HepG2 (cell line): ENCODE measurements around the gene PTPRU. TPM values are rescaled to one million over a fixed set of nuclear protein-coding genes. Genes with fewer than 3 reads are reported as not detected.

Experiments
- ATF7 ChIP-seq, 2 experiments: fragments of 450-650 bp in 1 of 2; sonication (generic) in 1 of 2; formaldehyde crosslinking in 1 of 2; IDR thresholded peaks; 2 replicates each; pipeline versions ENCODE4 v1.4.0 to v1.6.1; 2016 to 2020; ENCODE audit warnings: antibody characterized with exemption in 1 of 2, mild to moderate bottlenecking in 1 of 2, missing genetic modification reagents in 1 of 2
- BHLHE40 ChIP-seq: IDR thresholded peaks from 2 replicates; pipeline ENCODE4 v1.6.1; 2011; ENCODE audit warnings: low read length, improper control_type of control experiment
- CHCHD3 ChIP-seq: sonication (generic); formaldehyde crosslinking; IDR thresholded peaks from 2 replicates; pipeline ENCODE4 v1.8.0; 2022; ENCODE audit warnings: mild to moderate bottlenecking, missing genetic modification reagents, moderate library complexity
- JDP2 ChIP-seq: sonication (generic); formaldehyde crosslinking; IDR thresholded peaks from 2 replicates; pipeline ENCODE4 v1.8.1; 2022; ENCODE audit warnings: missing genetic modification reagents, borderline replicate concordance
- JUND ChIP-seq: sonication (generic); formaldehyde crosslinking; IDR thresholded peaks from 2 replicates; pipeline ENCODE4 v1.8.0; 2022; ENCODE audit warnings: mild to moderate bottlenecking, missing genetic modification reagents
- KAT7 ChIP-seq: IDR thresholded peaks from 2 replicates; pipeline ENCODE4 v1.6.1; 2018; ENCODE audit warnings: borderline replicate concordance, missing compliant biosample characterization
- RELA ChIP-seq: sonication (generic); formaldehyde crosslinking; IDR thresholded peaks from 2 replicates; pipeline ENCODE4 v1.4.0; 2020; ENCODE audit warnings: missing genetic modification reagents
- SMARCE1 ChIP-seq: fragments of 450-650 bp; IDR thresholded peaks from 2 replicates; pipeline ENCODE4 v1.6.1; 2017; ENCODE audit warnings: borderline replicate concordance
- SNAI1 ChIP-seq: sonication (generic); formaldehyde crosslinking; IDR thresholded peaks from 2 replicates; pipeline ENCODE4 v1.5.0; 2020; ENCODE audit warnings: mild to moderate bottlenecking, missing genetic modification reagents, borderline replicate concordance
- TBX3 ChIP-seq: fragments of 450-650 bp; IDR thresholded peaks from 2 replicates; pipeline ENCODE4 v1.6.1; 2017; ENCODE audit warnings: antibody characterized with exemption, mild to moderate bottlenecking, inconsistent platforms, borderline replicate concordance
- ZNF10 ChIP-seq: sonication (generic); formaldehyde crosslinking; IDR thresholded peaks from 2 replicates; pipeline ENCODE4 v1.4.0; 2020; ENCODE audit warnings: mild to moderate bottlenecking, low read depth, missing genetic modification reagents, borderline replicate concordance
- ZNF138 ChIP-seq: sonication (generic); formaldehyde crosslinking; IDR thresholded peaks from 2 replicates; pipeline ENCODE4 v1.5.0; 2020; ENCODE audit warnings: mild to moderate bottlenecking, low read depth, missing genetic modification reagents
- ZNF160 ChIP-seq: sonication (generic); formaldehyde crosslinking; IDR thresholded peaks from 2 replicates; pipeline ENCODE4 v1.8.0; 2022; ENCODE audit warnings: mild to moderate bottlenecking, inconsistent platforms, missing genetic modification reagents
- ZNF343 ChIP-seq: sonication (generic); formaldehyde crosslinking; IDR thresholded peaks from 2 replicates; pipeline ENCODE4 v1.4.0; 2020; ENCODE audit warnings: mild to moderate bottlenecking, missing genetic modification reagents
- ZNF460 ChIP-seq: sonication (generic); formaldehyde crosslinking; IDR thresholded peaks from 2 replicates; pipeline ENCODE4 v1.5.1; 2020; ENCODE audit warnings: missing genetic modification reagents, mild to moderate bottlenecking, borderline replicate concordance
- ZNF572 ChIP-seq: sonication (generic); formaldehyde crosslinking; IDR thresholded peaks from 2 replicates; pipeline ENCODE4 v1.5.1; 2020; ENCODE audit warnings: mild to moderate bottlenecking, missing genetic modification reagents
- ZNF83 ChIP-seq: sonication (generic); formaldehyde crosslinking; IDR thresholded peaks from 2 replicates; pipeline ENCODE4 v1.4.0; 2020; ENCODE audit warnings: missing genetic modification reagents, mild to moderate bottlenecking, borderline replicate concordance
- polyA plus RNA-seq, 8 experiments: library from polyadenylated mRNA; depleted of rRNA in 3 of 8; stranded (reverse) in 7 of 8; unstranded in 1 of 8; fragments of >200 nt; fragmentation: Illumina TruSeq in 4 of 8; extraction: Trizol in 4 of 8; gene quantifications; 2 replicates each; pipeline versions ENCODE4 v1.2.1 to v1.2.3, GENCODE V29; 2011 to 2016; ENCODE audit warnings: low read depth in 4 of 8, missing spikeins in 1 of 8, mixed read lengths in 1 of 8; ENCODE audit not compliant: insufficient read depth in 1 of 8
- total RNA-seq, 5 experiments: library from RNA; depleted of rRNA; stranded (reverse); fragments of >200 nt; fragmentation: Illumina TruSeq; extraction: Trizol; gene quantifications; 2 replicates each; pipeline ENCODE4 v1.2.3, GENCODE V29; 2016; ENCODE audit warnings: low read depth in 1 of 5
- TF ChIP-seq, protein P1 (sequence below): sonication (generic); formaldehyde crosslinking; IDR thresholded peaks from 2 replicates; pipeline ENCODE4 v1.4.0; 2020; ENCODE audit warnings: missing genetic modification reagents; ENCODE audit errors: not compliant biosample characterization
- TF ChIP-seq, protein P2 (sequence below): sonication (generic); formaldehyde crosslinking; IDR thresholded peaks from 2 replicates; pipeline ENCODE4 v1.8.1; 2022; ENCODE audit warnings: low read depth, mild to moderate bottlenecking, missing genetic modification reagents
- TF ChIP-seq, protein P3 (sequence below): sonication (generic); formaldehyde crosslinking; IDR thresholded peaks from 2 replicates; pipeline ENCODE4 v1.8.0; 2022; ENCODE audit warnings: missing genetic modification reagents, mild to moderate bottlenecking, moderate library complexity, borderline replicate concordance
- TF ChIP-seq, protein P4 (sequence below): sonication (generic); formaldehyde crosslinking; IDR thresholded peaks from 2 replicates; pipeline ENCODE4 v1.5.0; 2020; ENCODE audit warnings: missing genetic modification reagents, mild to moderate bottlenecking, borderline replicate concordance

PTPRU gene
- total and polyA plus RNA-seq, 2 of the 13 experiments (the other 11 are each of a cell fraction or from before 2014, with no cell fraction given), result 21.6 to 22.3 TPM

DNA sequence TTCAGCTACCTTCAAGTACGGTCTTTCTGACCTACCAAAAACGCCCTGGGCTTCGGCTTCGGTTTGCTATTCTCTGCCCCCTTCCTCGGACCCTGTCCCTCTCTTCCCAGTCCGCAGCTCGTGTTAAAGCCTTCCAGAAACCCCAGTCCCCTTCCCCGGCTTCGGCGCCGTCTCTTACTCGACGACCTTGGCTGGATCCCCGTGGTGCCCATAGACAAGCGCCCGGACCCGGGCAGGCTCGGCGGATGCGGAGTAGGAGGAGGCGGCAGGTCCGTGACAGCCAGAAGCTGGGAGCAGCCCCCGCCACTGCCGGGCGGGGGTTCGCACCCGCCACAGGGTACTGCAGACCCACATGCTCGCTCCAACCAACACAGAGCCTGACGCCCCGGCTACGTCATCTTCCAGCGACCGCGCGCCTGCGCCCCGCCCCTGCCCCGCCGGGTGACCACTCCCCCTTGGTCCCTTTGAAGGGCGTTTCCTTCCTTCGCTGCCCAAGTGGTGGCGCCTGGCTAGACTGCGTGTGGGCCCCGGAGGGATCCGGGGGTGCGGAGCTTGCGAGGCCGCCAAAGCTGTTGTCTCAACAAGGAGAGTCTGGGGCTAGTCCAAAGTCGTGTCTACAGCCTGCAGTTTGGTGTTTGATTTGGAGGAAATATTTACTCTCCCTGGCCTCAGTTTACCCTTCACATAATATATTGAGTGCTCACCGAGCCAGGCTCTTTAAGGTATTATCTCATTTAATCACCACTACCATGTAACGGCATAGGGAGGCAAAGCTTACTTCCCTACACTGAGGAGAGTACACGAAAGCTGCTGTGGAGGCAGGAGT lies 5.6 kb upstream of the PTPRU start, which contains the start of gene MECR (continued):
- no peak for TF ChIP-seq ZNF10 (CRISPR knock-in tag)
- TF ChIP-seq, protein P1, sequence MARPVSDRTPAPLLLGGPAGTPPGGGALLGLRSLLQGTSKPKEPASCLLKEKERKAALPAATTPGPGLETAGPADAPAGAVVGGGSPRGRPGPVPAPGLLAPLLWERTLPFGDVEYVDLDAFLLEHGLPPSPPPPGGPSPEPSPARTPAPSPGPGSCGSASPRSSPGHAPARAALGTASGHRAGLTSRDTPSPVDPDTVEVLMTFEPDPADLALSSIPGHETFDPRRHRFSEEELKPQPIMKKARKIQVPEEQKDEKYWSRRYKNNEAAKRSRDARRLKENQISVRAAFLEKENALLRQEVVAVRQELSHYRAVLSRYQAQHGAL (CRISPR knock-in tag), result no peak
- peak; percentile 76; the same call in 1 of the 2 replicates for TF ChIP-seq ZNF572
- no peak; the same call in 1 of the 2 replicates for TF ChIP-seq ZNF460 (CRISPR knock-in tag)
- no peak for TF ChIP-seq ZNF160 (CRISPR knock-in tag)
- TF ChIP-seq JDP2 (CRISPR knock-in tag), result no peak
- no peak for TF ChIP-seq TBX3
- no peak for TF ChIP-seq ZNF138 (CRISPR knock-in tag)
- TF ChIP-seq, protein P2, sequence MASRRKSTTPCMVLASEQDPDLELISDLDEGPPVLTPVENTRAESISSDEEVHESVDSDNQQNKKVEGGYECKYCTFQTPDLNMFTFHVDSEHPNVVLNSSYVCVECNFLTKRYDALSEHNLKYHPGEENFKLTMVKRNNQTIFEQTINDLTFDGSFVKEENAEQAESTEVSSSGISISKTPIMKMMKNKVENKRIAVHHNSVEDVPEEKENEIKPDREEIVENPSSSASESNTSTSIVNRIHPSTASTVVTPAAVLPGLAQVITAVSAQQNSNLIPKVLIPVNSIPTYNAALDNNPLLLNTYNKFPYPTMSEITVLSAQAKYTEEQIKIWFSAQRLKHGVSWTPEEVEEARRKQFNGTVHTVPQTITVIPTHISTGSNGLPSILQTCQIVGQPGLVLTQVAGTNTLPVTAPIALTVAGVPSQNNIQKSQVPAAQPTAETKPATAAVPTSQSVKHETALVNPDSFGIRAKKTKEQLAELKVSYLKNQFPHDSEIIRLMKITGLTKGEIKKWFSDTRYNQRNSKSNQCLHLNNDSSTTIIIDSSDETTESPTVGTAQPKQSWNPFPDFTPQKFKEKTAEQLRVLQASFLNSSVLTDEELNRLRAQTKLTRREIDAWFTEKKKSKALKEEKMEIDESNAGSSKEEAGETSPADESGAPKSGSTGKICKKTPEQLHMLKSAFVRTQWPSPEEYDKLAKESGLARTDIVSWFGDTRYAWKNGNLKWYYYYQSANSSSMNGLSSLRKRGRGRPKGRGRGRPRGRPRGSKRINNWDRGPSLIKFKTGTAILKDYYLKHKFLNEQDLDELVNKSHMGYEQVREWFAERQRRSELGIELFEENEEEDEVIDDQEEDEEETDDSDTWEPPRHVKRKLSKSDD (CRISPR knock-in tag), result no peak
- peak; percentile 66; the same call in 1 of the 2 replicates for TF ChIP-seq KAT7 (CRISPR knock-in tag)
- TF ChIP-seq SNAI1 (CRISPR knock-in tag), result no peak
- no peak for TF ChIP-seq JUND (CRISPR knock-in tag)
- TF ChIP-seq, protein P3, sequence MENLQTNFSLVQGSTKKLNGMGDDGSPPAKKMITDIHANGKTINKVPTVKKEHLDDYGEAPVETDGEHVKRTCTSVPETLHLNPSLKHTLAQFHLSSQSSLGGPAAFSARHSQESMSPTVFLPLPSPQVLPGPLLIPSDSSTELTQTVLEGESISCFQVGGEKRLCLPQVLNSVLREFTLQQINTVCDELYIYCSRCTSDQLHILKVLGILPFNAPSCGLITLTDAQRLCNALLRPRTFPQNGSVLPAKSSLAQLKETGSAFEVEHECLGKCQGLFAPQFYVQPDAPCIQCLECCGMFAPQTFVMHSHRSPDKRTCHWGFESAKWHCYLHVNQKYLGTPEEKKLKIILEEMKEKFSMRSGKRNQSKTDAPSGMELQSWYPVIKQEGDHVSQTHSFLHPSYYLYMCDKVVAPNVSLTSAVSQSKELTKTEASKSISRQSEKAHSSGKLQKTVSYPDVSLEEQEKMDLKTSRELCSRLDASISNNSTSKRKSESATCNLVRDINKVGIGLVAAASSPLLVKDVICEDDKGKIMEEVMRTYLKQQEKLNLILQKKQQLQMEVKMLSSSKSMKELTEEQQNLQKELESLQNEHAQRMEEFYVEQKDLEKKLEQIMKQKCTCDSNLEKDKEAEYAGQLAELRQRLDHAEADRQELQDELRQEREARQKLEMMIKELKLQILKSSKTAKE, result no peak
- no peak for TF ChIP-seq CHCHD3 (CRISPR knock-in tag)
- no peak for TF ChIP-seq RELA (CRISPR knock-in tag)
- TF ChIP-seq, protein P4, sequence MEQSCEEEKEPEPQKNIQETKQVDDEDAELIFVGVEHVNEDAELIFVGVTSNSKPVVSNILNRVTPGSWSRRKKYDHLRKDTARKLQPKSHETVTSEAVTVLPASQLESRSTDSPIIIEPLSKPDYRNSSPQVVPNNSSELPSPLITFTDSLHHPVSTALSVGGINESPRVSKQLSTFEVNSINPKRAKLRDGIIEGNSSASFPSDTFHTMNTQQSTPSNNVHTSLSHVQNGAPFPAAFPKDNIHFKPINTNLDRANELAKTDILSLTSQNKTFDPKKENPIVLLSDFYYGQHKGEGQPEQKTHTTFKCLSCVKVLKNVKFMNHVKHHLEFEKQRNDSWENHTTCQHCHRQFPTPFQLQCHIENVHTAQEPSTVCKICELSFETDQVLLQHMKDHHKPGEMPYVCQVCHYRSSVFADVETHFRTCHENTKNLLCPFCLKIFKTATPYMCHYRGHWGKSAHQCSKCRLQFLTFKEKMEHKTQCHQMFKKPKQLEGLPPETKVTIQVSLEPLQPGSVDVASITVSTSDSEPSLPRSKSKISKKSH (CRISPR knock-in tag), result no peak
- TF ChIP-seq SMARCE1, result no peak
- no peak for TF ChIP-seq ZNF83 (CRISPR knock-in tag)
- no peak for TF ChIP-seq ZNF343 (CRISPR knock-in tag)
- no peak for TF ChIP-seq BHLHE40
- no peak for TF ChIP-seq ATF7 (IDR thresholded peaks at IDR 0.05)
- TF ChIP-seq ATF7 (CRISPR knock-in tag; IDR thresholded peaks at IDR 0.05), result no peak
